ENCODE data around the gene IP6K3.

The IP6K3 gene

DNA sequence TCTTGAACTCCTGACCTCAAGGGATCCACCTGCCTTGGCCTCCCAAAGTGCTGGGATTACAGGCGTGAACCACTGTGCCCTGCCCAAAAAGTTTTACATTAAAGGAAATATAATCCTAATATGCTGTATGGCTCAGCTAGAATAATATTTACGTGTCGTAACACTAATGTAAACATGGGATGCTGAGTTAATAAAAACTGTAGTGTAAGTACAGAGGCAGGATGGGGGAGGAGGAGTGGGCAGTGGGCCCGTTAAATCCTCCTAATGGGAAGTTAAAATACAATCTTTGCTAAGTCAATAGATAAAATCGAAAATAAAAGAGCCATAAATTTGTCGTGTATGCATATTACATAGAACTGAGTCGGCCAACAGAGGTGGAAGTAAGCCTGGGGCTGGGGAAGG, 12.1 kb upstream of the IP6K3 start:
- DNase-seq: no peak

GRCh38 chr6:33757906-33758305, 11.2 kb upstream of the IP6K3 start:
- DNase-seq: no peak

- no peak for DNase-seq
Observed at GRCh38 chr6:33757113-33757512, 10.4 kb upstream of the IP6K3 start.

- DNase-seq: no peak
Observed at GRCh38 chr6:33756211-33756954, 9.7 kb upstream of the IP6K3 start.

- no peak for DNase-seq
Observed at GRCh38 chr6:33755070-33755869, 8.6 kb upstream of the IP6K3 start.

- no peak for DNase-seq
Observed at GRCh38 chr6:33754222-33754621, 7.5 kb upstream of the IP6K3 start.

DNA sequence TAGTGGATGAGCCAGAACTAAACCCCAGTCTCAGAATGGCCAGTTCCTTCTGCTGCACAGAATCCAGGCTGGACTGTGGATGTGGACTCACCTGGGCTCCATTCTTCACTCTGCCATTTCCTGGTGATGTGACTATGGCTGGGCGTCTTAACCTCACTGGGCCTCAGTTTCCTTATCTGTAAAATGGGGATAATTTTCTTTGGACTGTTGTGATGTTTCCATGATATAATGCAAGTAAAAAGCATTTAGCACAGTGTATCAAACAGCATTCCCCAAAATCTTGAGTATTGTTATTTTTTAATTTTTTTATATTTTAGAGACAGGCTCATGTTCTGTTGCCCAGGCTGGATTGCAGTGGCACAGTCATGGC, 5.9 kb upstream of the IP6K3 start:
- no peak for DNase-seq

GRCh38 chr6:33751771-33752645, 5.3 kb upstream of the IP6K3 start:
- no peak for DNase-seq

GRCh38 chr6:33750244-33750991, 3.7 kb upstream of the IP6K3 start:
- DNase-seq: no peak

GRCh38 chr6:33749401-33749800, 2.7 kb upstream of the IP6K3 start:
- DNase-seq: no peak

DNA sequence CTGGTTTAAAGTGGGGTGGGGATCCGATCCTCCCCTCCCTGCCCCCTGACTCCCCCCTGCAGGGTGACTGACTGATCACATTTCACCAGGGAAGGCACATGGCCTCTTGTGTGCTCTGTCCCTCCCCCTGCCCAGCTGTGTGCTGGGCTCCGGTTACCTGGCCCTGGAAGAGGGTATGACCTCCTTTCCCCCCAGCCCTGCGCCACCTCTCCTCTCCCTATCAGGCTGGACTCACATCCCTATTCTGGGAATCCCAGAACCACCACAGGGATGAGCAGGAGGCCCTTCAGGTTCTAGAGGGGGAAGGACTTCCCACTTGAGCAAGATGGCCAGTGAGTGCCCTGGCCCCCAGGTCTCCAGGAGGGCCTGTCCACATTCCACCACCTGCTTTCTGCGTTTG, 2.1 kb upstream of the IP6K3 start:
- DNase-seq: no peak

DNA sequence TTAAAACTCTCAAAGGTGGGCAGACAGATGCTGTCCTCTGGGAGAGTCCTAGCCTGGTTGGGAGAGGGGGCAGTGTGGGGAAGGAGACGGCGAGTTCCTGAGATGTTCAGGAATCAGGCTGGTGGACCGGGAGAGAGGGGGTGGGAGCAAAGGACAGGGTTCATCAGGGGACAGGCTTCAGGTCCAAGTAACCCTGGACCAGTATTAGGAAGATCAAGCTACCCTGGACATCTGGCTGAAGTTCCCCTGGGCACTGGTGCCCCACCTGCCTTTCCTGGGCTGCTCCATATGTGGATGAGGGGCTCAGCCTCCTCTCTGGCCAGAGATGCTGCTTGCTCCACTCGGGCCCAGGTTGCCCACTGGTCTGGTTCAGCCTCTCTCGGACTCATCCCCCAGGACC, 1.1 kb upstream of the IP6K3 start:
- DNase-seq: no peak

DNA sequence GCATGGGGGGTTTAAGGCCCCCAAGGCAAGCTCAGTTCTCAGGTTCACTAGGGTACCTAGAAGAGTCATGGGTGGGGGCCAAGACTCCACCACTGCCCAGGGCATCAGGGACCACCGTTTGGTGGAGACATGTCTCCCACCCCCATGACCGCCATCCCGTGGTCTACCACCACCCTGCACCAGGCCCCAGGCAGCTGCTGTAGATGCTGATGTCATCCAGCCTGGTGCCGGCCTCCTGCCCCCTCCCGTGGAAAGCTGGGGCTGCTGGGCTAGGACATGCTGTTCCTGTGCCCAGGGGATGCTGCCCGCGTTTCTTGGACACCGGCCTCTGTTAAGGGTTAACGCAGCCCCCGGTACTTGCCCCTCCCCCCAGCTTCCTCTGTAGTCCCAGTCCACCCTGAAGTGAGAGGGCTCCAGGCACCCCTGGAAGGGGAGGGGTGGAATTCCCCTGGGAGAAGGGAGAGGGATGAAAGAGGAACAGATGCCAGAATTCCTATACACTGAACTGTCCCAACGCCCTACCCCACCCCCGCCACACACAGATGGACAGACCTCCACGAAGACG, 587 bp downstream of the IP6K3 start:
- no peak for DNase-seq

GRCh38 chr6:33745548-33745947, 1.2 kb downstream of the IP6K3 start:
- no peak for DNase-seq

GRCh38 chr6:33744895-33745546, 1.7 kb downstream of the IP6K3 start:
- DNase-seq: no peak

GRCh38 chr6:33744001-33744848, 2.5 kb downstream of the IP6K3 start:
- DNase-seq: peak; percentile 76

DNA sequence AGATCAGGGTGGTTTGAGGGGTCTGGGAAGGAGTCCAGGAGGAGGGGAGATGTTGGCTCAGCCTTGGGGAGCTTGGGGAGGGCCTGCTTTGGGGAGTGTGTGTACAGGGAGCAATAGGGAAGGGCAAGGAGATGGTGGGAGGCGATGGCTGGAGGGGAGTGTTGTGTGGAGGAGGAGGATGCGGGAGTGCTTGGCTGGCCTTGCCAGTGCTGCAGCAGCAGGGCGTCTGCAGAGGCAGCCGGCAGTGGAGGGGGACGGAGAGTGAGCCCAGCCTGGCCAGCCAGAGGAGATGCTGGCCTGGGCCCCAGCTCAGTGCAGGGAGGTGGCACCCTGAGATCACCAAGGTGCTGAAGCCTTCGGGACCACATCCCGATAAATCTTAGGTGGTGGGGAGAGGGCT, 3.9 kb downstream of the IP6K3 start:
- no peak for DNase-seq

DNA sequence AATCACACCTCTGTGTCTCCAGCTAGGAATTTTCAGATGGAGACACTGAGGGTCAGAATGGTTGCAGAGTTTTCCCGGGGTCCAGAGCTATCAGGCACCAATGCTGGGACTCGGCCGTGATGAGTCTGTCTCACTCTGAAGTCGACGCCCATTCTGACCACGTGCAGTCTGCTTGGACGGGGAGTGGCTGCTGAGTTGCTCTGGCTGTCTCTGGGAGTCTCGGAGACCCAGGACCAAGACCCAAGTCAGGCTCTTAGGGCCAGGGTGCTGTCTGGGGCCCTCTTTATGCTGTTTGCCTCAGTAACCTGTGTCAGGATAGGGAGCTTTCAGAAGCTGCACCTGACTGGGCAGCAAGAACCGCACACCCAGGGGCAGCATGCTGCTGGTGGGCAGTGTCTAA, 4.6 kb downstream of the IP6K3 start:
- no peak for DNase-seq

- DNase-seq: no peak
Observed at GRCh38 chr6:33740794-33741193, 5.9 kb downstream of the IP6K3 start.

- no peak for DNase-seq
Observed at GRCh38 chr6:33740204-33740608, 6.5 kb downstream of the IP6K3 start.

- DNase-seq: no peak
Observed at GRCh38 chr6:33739571-33739970, 7.1 kb downstream of the IP6K3 start.

Measured in CD4-positive, alpha-beta T cell treated with Interleukin-17A for 1 hour (primary cell).